GM12892 (cell line): ENCODE results near the gene ASCC2.

Source experiments
- POLR2A ChIP-seq: IDR thresholded peaks from 2 replicates; pipeline ENCODE4 v1.6.1; 2011; ENCODE audit warnings: low read depth, low read length, control low read depth
- POLR2AphosphoS5 ChIP-seq: IDR thresholded peaks from 2 replicates; pipeline ENCODE4 v1.6.1; 2011; ENCODE audit warnings: low read depth, low read length, control low read depth
- TAF1 ChIP-seq: IDR thresholded peaks from 2 replicates; pipeline ENCODE4 v1.6.1; 2011; ENCODE audit warnings: low read depth, mild to moderate bottlenecking, control low read depth, low read length, borderline replicate concordance

- TF ChIP-seq POLR2A, result no peak
- TF ChIP-seq POLR2AphosphoS5, result no peak
- TF ChIP-seq TAF1, result no peak
Measured at GRCh38 chr22:29842740-29843139, 4.7 kb upstream of the ASCC2 start.
